Esophagus muscularis mucosa (tissue), 4 donors: Measurements from ENCODE around the gene PAOX. TPM values are rescaled to one million over a fixed set of nuclear protein-coding genes. Genes with fewer than 3 reads are reported as not detected.

Experiments used
- DNase-seq: peaks from one replicate; pipeline ENCODE4 v3.0.0-alpha.2; 2017; ENCODE audit errors: extremely low spot score
- H3K27ac ChIP-seq, 4 donors: fragments of 200-600 bp; sonication (generic); replicated peaks in 1 of 4; 1 replicate in 3 of 4; 2 replicates in 1 of 4; pipeline ENCODE4 v1.5.1; 2016 to 2019; ENCODE audit warnings: mild to moderate bottlenecking in 1 of 4
- H3K27me3 ChIP-seq, 4 donors: fragments of 200-600 bp; sonication (generic); one replicate each; pipeline versions ENCODE4 v1.5.1 to v1.6.0; 2016 to 2019
- H3K36me3 ChIP-seq, 4 donors: fragments of 200-600 bp; sonication (generic); one replicate each; pipeline ENCODE4 v1.5.1; 2016 to 2019
- H3K4me1 ChIP-seq, 4 donors: fragments of 200-600 bp; sonication (generic); one replicate each; pipeline ENCODE4 v1.5.1; 2016 to 2019
- H3K4me3 ChIP-seq, 4 donors: fragments of 200-600 bp; sonication (generic); 1 replicate in 2 of 4; 2 replicates in 2 of 4; pipeline ENCODE4 v1.5.1; 2016 to 2019; ENCODE audit warnings: mild to moderate bottlenecking in 4 of 4, moderate library complexity in 1 of 4
- H3K9me3 ChIP-seq, 4 donors: fragments of 200-600 bp; sonication (generic); 1 replicate in 3 of 4; 2 replicates in 1 of 4; pipeline ENCODE4 v1.5.1; 2016 to 2019
- EP300 ChIP-seq: sonication (generic); formaldehyde crosslinking; IDR thresholded peaks from one replicate; pipeline ENCODE4 v1.6.1; 2017; ENCODE audit warnings: antibody characterized with exemption
- POLR2A ChIP-seq: fragments of 450-650 bp; IDR thresholded peaks from one replicate; pipeline ENCODE4 v1.6.1; 2017; ENCODE audit warnings: antibody characterized with exemption, moderate library complexity, mild to moderate bottlenecking, low read depth
- POLR2AphosphoS5 ChIP-seq, 2 donors: sonication (generic); formaldehyde crosslinking; IDR thresholded peaks; one replicate each; pipeline ENCODE4 v1.6.1; 2017; ENCODE audit warnings: antibody characterized with exemption in 2 of 2
- WGBS: methylation state at CpG from one replicate; pipeline ENCODE4 v1.1.5; 2018; 5-methylcytosine and 5-hydroxymethylcytosine counted together
- intact Hi-C: fragments of 100-400 bp; cut with DNase I; formaldehyde crosslinking; loops from one replicate; pipeline ENCODE4 v1.15.1; 2023
- total RNA-seq, 4 donors: library from RNA; depleted of rRNA; stranded (reverse); fragments of >200 nt; gene quantifications; one replicate each; pipeline versions ENCODE4 v1.1.0 to v1.2.1, GENCODE V29; 2016
- TF ChIP-seq, protein P1 (sequence below), 3 experiments: fragments of 200-600 bp in 2 of 3; fragments of 450-650 bp in 1 of 3; sonication (generic) in 2 of 3; IDR thresholded peaks; one replicate each; pipeline ENCODE4 v1.5.1; 2017 to 2019; ENCODE audit warnings: antibody characterized with exemption in 3 of 3, mild to moderate bottlenecking in 2 of 3, moderate library complexity in 1 of 3

Gene PAOX
- total RNA-seq, 4 donors from 2014 or later: 10.1 to 15.0 (median 14.3) TPM

GRCh38 chr10:133335246-133336117 is 43.6 kb upstream of the PAOX start:
- under 1% methylated on average over 17 of the region's 75 CpGs for WGBS
- TF ChIP-seq POLR2AphosphoS5 (IDR thresholded peaks at IDR 0.05) (no peak), EP300 (no peak), POLR2A (no peak)
- TF ChIP-seq, protein P1, sequence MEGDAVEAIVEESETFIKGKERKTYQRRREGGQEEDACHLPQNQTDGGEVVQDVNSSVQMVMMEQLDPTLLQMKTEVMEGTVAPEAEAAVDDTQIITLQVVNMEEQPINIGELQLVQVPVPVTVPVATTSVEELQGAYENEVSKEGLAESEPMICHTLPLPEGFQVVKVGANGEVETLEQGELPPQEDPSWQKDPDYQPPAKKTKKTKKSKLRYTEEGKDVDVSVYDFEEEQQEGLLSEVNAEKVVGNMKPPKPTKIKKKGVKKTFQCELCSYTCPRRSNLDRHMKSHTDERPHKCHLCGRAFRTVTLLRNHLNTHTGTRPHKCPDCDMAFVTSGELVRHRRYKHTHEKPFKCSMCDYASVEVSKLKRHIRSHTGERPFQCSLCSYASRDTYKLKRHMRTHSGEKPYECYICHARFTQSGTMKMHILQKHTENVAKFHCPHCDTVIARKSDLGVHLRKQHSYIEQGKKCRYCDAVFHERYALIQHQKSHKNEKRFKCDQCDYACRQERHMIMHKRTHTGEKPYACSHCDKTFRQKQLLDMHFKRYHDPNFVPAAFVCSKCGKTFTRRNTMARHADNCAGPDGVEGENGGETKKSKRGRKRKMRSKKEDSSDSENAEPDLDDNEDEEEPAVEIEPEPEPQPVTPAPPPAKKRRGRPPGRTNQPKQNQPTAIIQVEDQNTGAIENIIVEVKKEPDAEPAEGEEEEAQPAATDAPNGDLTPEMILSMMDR (IDR thresholded peaks at IDR 0.05): no peak
- H3K9me3 ChIP-seq: no peaks in the 10 kb centered on the region
- H3K4me1 ChIP-seq: peaks cover 22 to 28% (median 24%) of the 10 kb centered on the region in 4 donors
- peak overlapping the region; percentile 47 to 55 (median 48) for H3K4me3 ChIP-seq
- peaks cover 11 to 90% (median 43%) of the 10 kb centered on the region in 4 donors for H3K27me3 ChIP-seq
- no peak overlapping the region for H3K27ac ChIP-seq
- no peaks in the 10 kb centered on the region for H3K36me3 ChIP-seq
- DNase-seq: no peak
- intact Hi-C loops: loop anchor here (10.0 kb wide), 1 partner anchor 159 kb away; no protein-coding TSS in a partner anchor

DNA sequence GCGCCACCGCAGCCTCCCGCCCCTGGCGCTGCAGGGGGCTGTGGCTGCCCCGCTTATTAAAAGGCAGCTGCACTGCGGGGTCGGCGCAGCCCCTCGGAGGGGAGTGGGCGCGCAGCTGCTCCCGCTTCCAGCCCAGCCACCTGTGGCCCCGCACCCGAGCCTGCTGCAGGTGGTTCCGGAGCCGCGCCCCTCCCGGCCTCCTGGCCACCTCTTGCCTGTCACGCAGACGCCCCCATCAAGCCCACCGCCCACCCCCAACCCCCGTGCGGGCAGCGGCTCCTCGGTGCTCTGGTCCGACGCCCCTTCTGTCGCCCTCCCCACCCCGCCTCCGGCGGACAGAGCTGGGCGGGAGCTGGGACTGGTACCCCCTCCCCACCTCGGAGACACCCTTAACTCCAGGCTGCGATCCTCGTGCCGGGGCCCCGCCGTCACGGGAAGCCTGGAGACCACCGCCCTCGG is 42.9 kb upstream of the PAOX start:
- peak overlapping the region; percentile 47 to 55 (median 48) for H3K4me3 ChIP-seq
- intact Hi-C loops: loop anchor here (10.0 kb wide), 1 partner anchor 159 kb away; no protein-coding TSS in a partner anchor
- WGBS: 10% methylated on average over 6 of the region's 41 CpGs
- H3K4me1 ChIP-seq: peaks cover 22 to 28% (median 24%) of the 10 kb centered on the region in 4 donors
- no peaks in the 10 kb centered on the region for H3K36me3 ChIP-seq
- TF ChIP-seq, protein P1 (IDR thresholded peaks at IDR 0.05): no peak
- TF ChIP-seq EP300 (no peak), POLR2AphosphoS5 (IDR thresholded peaks at IDR 0.05) (no peak), POLR2A (no peak)
- no peaks in the 10 kb centered on the region for H3K9me3 ChIP-seq
- no peak for DNase-seq
- no peak overlapping the region for H3K27ac ChIP-seq
- H3K27me3 ChIP-seq: peaks cover 11 to 92% (median 41%) of the 10 kb centered on the region in 4 donors

GRCh38 chr10:133336577-133337369 is 42.3 kb upstream of the PAOX start, which contains the start of gene CALY:
CALY (minus strand) TSS chr10:133336896; CDS start chr10:133328989, 7,907 bp downstream.
- intact Hi-C loops: loop anchor here (10.0 kb wide), 1 partner anchor 158 kb away; no protein-coding TSS in a partner anchor
- WGBS: 19% methylated on average over 40 of the region's 63 CpGs
- Histone ChIP-seq H3K27me3 (peaks cover 11 to 92% (median 41%) of the 10 kb centered on the region in 4 donors), H3K4me3 (peak within 1 kb of the TSS; percentile 47 to 55 (median 48)), H3K27ac (no peak within 1 kb of the TSS), H3K4me1 (peaks cover 22 to 28% (median 24%) of the 10 kb centered on the region in 4 donors), H3K9me3 (no peaks in the 10 kb centered on the region), H3K36me3 (no peaks in the 10 kb centered on the region)
- DNase-seq: no peak
- no peak for TF ChIP-seq POLR2AphosphoS5 (IDR thresholded peaks at IDR 0.05)
- TF ChIP-seq, protein P1 (IDR thresholded peaks at IDR 0.05): no peak
- no peak for TF ChIP-seq POLR2A
- TF ChIP-seq EP300: no peak

DNA sequence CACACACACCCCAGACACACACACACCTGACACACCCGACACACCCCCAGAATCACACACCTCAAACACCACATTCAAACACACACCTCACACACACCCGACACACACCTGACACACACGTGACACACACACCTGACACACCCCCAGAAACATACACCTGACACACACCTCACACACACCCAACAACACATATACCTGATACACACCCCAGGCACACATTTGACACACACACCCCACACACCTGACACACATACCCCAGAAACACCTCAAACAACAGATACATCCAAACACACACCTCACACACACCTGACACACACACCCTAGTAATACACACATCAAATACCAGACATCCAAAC is 41.7 kb upstream of the PAOX start:
- H3K36me3 ChIP-seq: no peaks in the 10 kb centered on the region
- peaks cover 22 to 28% (median 24%) of the 10 kb centered on the region in 4 donors for H3K4me1 ChIP-seq
- TF ChIP-seq POLR2A (no peak), EP300 (no peak), POLR2AphosphoS5 (IDR thresholded peaks at IDR 0.05) (no peak)
- TF ChIP-seq, protein P1 (IDR thresholded peaks at IDR 0.05): no peak
- H3K9me3 ChIP-seq: no peaks in the 10 kb centered on the region
- H3K27me3 ChIP-seq: peaks cover 11 to 90% (median 39%) of the 10 kb centered on the region in 4 donors
- H3K4me3 ChIP-seq: no peak overlapping the region
- 81% methylated on average over 3 of the region's 3 CpGs for WGBS
- H3K27ac ChIP-seq: no peak overlapping the region
- intact Hi-C loops: loop anchor here (10.0 kb wide), 1 partner anchor 157 kb away; no protein-coding TSS in a partner anchor
- DNase-seq: no peak
